Lower leg skin (tissue), 4 donors: ENCODE measurements around the gene DLD. TPM values are rescaled to one million over a fixed set of nuclear protein-coding genes. Genes with fewer than 3 reads are reported as not detected.

ENCODE experiments used
- DNase-seq, 2 donors: peaks; one replicate each; pipeline ENCODE4 v3.0.0-alpha.2; 2019; ENCODE audit warnings: low spot score in 2 of 2
- H3K4me3 ChIP-seq: fragments of 200-600 bp; sonication (generic); 2 replicates; pipeline ENCODE4 v1.5.1; 2017; ENCODE audit warnings: mild to moderate bottlenecking, low read depth; ENCODE audit not compliant: poor library complexity, severe bottlenecking
- CTCF ChIP-seq, 3 donors: fragments of 450-650 bp; IDR thresholded peaks; one replicate each; pipeline ENCODE4 v1.5.1; 2016; ENCODE audit warnings: antibody characterized with exemption in 3 of 3, mild to moderate bottlenecking in 3 of 3, moderate library complexity in 2 of 3
- POLR2A ChIP-seq, 2 donors: fragments of 450-650 bp; IDR thresholded peaks; one replicate each; pipeline ENCODE4 v1.6.1; 2016 to 2017; ENCODE audit warnings: antibody characterized with exemption in 2 of 2, mild to moderate bottlenecking in 1 of 2, moderate library complexity in 1 of 2
- WGBS, 2 donors: methylation state at CpG; one replicate each; pipeline ENCODE4 v1.1.5; 2018; 5-methylcytosine and 5-hydroxymethylcytosine counted together
- intact Hi-C: fragments of 100-400 bp; cut with DNase I; formaldehyde crosslinking; loops from one replicate; pipeline ENCODE4 v1.15.0; 2023; ENCODE audit warnings: low total_unique reads
- total RNA-seq, 4 donors: library from RNA; depleted of rRNA; stranded (reverse); fragments of >200 nt; gene quantifications; one replicate each; pipeline ENCODE4 v1.1.0, GENCODE V29; 2016

The DLD gene
- total RNA-seq, 4 donors from 2014 or later, result 52.2 to 139 (median 69.7) TPM

- DNase-seq, result no peak
- intact Hi-C loops, result no loop called here
- WGBS, 2 donors, result 95 to 96% methylated on average over 2 of the region's 2 CpGs
- TF ChIP-seq CTCF (IDR thresholded peaks at IDR 0.05) (no peak), POLR2A (IDR thresholded peaks at IDR 0.05) (no peak)
- no peak overlapping the region for H3K4me3 ChIP-seq
Observed at GRCh38 chr7:107936312-107936711, 45.3 kb downstream of the DLD start.

- no peak overlapping the region for H3K4me3 ChIP-seq
- no peak for DNase-seq
- TF ChIP-seq CTCF (IDR thresholded peaks at IDR 0.05), result no peak
- no peak for TF ChIP-seq POLR2A (IDR thresholded peaks at IDR 0.05)
- 50 to 67% methylated on average over 1 of the region's 1 CpG for WGBS, 2 donors
- intact Hi-C loops, result no loop called here
Observed at GRCh38 chr7:107937531-107937930, 46.5 kb downstream of the DLD start.

- no peak for TF ChIP-seq POLR2A (IDR thresholded peaks at IDR 0.05)
- TF ChIP-seq CTCF (IDR thresholded peaks at IDR 0.05), result no peak
- peak in 1 of 2 donors; percentile 83 for DNase-seq
- H3K4me3 ChIP-seq, result no peak overlapping the region
- WGBS, 2 donors, result 48% methylated on average over 6 of the region's 6 CpGs
- intact Hi-C loops, result no loop called here
Observed at GRCh38 chr7:107938456-107939250, 47.7 kb downstream of the DLD start.

- intact Hi-C loops, result no loop called here
- DNase-seq, result peak; percentile 43 to 90
- TF ChIP-seq POLR2A (IDR thresholded peaks at IDR 0.05), result no peak
- WGBS, 2 donors, result 55 to 65% methylated on average over 12 to 16 of the region's 16 CpGs
- H3K4me3 ChIP-seq, result no peak overlapping the region
Observed at GRCh38 chr7:107939573-107940489, 48.8 kb downstream of the DLD start.

GRCh38 chr7:107940951-107941350 lies 50.0 kb downstream of the DLD start:
- no peak overlapping the region for H3K4me3 ChIP-seq
- intact Hi-C loops, result no loop called here
- 93 to 96% methylated on average over 4 of the region's 4 CpGs for WGBS, 2 donors
- no peak for DNase-seq
- no peak for TF ChIP-seq POLR2A (IDR thresholded peaks at IDR 0.05)
- TF ChIP-seq CTCF (IDR thresholded peaks at IDR 0.05), result no peak

GRCh38 chr7:107943018-107943417 lies 52.0 kb downstream of the DLD start:
- no peak overlapping the region for H3K4me3 ChIP-seq
- WGBS, 2 donors, result 91 to 93% methylated on average over 4 of the region's 4 CpGs
- intact Hi-C loops, result no loop called here

More at GRCh38 chr7:107943018-107943417, 52.0 kb downstream of the DLD start:
- no peak for DNase-seq
- TF ChIP-seq POLR2A (IDR thresholded peaks at IDR 0.05) (no peak), CTCF (IDR thresholded peaks at IDR 0.05) (no peak)
